IMR-90 (cell line): ENCODE data around the gene HS6ST3. TPM values are rescaled to one million over a fixed set of nuclear protein-coding genes. Genes with fewer than 3 reads are reported as not detected.

Experiments
- ATAC-seq: fragments of 200-7000 bp; cut with Tn5 transposase; 2 replicates; pipeline ENCODE4 v1.9.1; 2020; ENCODE audit warnings: low read depth, mild to moderate bottlenecking, moderate library complexity
- BruUV-seq: library from RNA; stranded (reverse); fragments of 400-500 nt; replicated peaks from 2 replicates; lab custom pipeline; 2021; lab: Mats Ljungman, UMichigan
- CTCF ChIA-PET: fragments of 300-600 bp; formaldehyde crosslinking; extraction: SDS; loops from one replicate; lab custom pipeline; 2021; ENCODE audit warnings: antibody characterized with exemption; lab: Yijun Ruan, JAX
- POLR2A ChIA-PET: fragments of 300-600 bp; sonication (Branson Sonifier 250); formaldehyde crosslinking; loops from one replicate; lab custom pipeline; 2022; ENCODE audit warnings: antibody characterized with exemption; ENCODE audit not compliant: unreplicated experiment; lab: Charles Lee
- DNase-seq: peaks from one replicate; pipeline ENCODE4 v3.0.0; 2013
- H2AFZ ChIP-seq: replicated peaks from 2 replicates; pipeline ENCODE3; 2013; ENCODE audit warnings: low read length, mild to moderate bottlenecking; ENCODE audit not compliant: poor library complexity
- H2AK5ac ChIP-seq: 2 replicates; pipeline ENCODE4 v1.6.1; 2013; ENCODE audit warnings: low read depth, low read length, inconsistent platforms
- H2AK9ac ChIP-seq: replicated peaks from 2 replicates; pipeline ENCODE3; 2013; ENCODE audit warnings: mild to moderate bottlenecking, low read depth, low read length, moderate library complexity; ENCODE audit not compliant: poor library complexity
- H2BK120ac ChIP-seq: 2 replicates; pipeline ENCODE4 v1.6.1; 2013; ENCODE audit warnings: low read depth, low read length, inconsistent platforms
- H2BK15ac ChIP-seq: 3 replicates; pipeline ENCODE4 v1.6.1; 2013; ENCODE audit warnings: low read depth, low read length, inconsistent platforms
- H2BK20ac ChIP-seq: 2 replicates; pipeline ENCODE4 v1.6.1; 2013; ENCODE audit warnings: low read depth, mild to moderate bottlenecking, inconsistent platforms, low read length, moderate library complexity
- H2BK5ac ChIP-seq: 2 replicates; pipeline ENCODE4 v1.6.1; 2013; ENCODE audit warnings: mild to moderate bottlenecking, low read depth, low read length, inconsistent platforms; ENCODE audit not compliant: poor library complexity, severe bottlenecking
- H3K14ac ChIP-seq: replicated peaks from 2 replicates; pipeline ENCODE4 v1.6.1; 2013; ENCODE audit warnings: low read depth, low read length, inconsistent platforms
- H3K18ac ChIP-seq: 2 replicates; pipeline ENCODE4 v1.6.1; 2013; ENCODE audit warnings: low read depth, low read length, control low read depth
- H3K23ac ChIP-seq: 2 replicates; pipeline ENCODE4 v1.6.1; 2013; ENCODE audit warnings: low read depth, low read length, inconsistent platforms
- H3K27ac ChIP-seq: 2 replicates; pipeline ENCODE4 v1.5.1; 2013; ENCODE audit warnings: mild to moderate bottlenecking, control low read depth, low read length; ENCODE audit not compliant: insufficient read depth
- H3K27me3 ChIP-seq: 2 replicates; pipeline ENCODE4 v1.6.1; 2013; ENCODE audit warnings: low read length; ENCODE audit not compliant: control insufficient read depth, insufficient read depth
- H3K36me3 ChIP-seq: 2 replicates; pipeline ENCODE4 v1.6.1; 2013; ENCODE audit warnings: low read length, mixed read lengths; ENCODE audit not compliant: control insufficient read depth, insufficient read depth
- H3K4ac ChIP-seq: 2 replicates; pipeline ENCODE4 v1.6.1; 2013; ENCODE audit warnings: low read depth, low read length, inconsistent platforms
- H3K4me1 ChIP-seq: 2 replicates; pipeline ENCODE4 v1.6.1; 2013; ENCODE audit warnings: low read length, mixed read lengths; ENCODE audit not compliant: control insufficient read depth, insufficient read depth
- H3K4me2 ChIP-seq: 2 replicates; pipeline ENCODE4 v1.6.1; 2013; ENCODE audit warnings: low read depth, mild to moderate bottlenecking, control low read depth, low read length, moderate library complexity
- H3K4me3 ChIP-seq: 2 replicates; pipeline ENCODE4 v1.5.1; 2013; ENCODE audit warnings: low read depth, mild to moderate bottlenecking, control low read depth, low read length, moderate library complexity; ENCODE audit not compliant: insufficient read depth
- H3K56ac ChIP-seq: 2 replicates; pipeline ENCODE4 v1.6.1; 2013; ENCODE audit warnings: low read length, inconsistent platforms; ENCODE audit not compliant: insufficient read depth; ENCODE audit errors: extremely low read depth
- H3K79me1 ChIP-seq, 2 experiments: 2 replicates each; pipeline ENCODE4 v1.6.1; 2013; ENCODE audit warnings: low read length in 2 of 2, inconsistent platforms in 1 of 2, low read depth in 1 of 2
- H3K9ac ChIP-seq: 2 replicates; pipeline ENCODE4 v1.6.1; 2013; ENCODE audit warnings: low read depth, low read length, control low read depth
- H3K9me1 ChIP-seq: 2 replicates; pipeline ENCODE4 v1.6.1; 2013; ENCODE audit warnings: low read length, inconsistent platforms; ENCODE audit not compliant: insufficient read depth
- H3K9me3 ChIP-seq: 2 replicates; pipeline ENCODE4 v1.6.1; 2013; ENCODE audit warnings: low read length; ENCODE audit not compliant: control insufficient read depth, insufficient read depth
- H4K20me1 ChIP-seq: 2 replicates; pipeline ENCODE4 v1.6.1; 2013; ENCODE audit warnings: low read length, inconsistent platforms; ENCODE audit not compliant: insufficient read depth
- H4K5ac ChIP-seq: 2 replicates; pipeline ENCODE4 v1.6.1; 2013; ENCODE audit warnings: mild to moderate bottlenecking, low read depth, low read length, control low read depth
- H4K8ac ChIP-seq, 2 experiments: 2 replicates each; pipeline ENCODE4 v1.6.1; 2013; ENCODE audit warnings: low read depth in 2 of 2, low read length in 2 of 2, control low read depth in 1 of 2, inconsistent platforms in 1 of 2
- H4K91ac ChIP-seq: 2 replicates; pipeline ENCODE4 v1.6.1; 2013; ENCODE audit warnings: low read depth, low read length, inconsistent platforms; ENCODE audit not compliant: insufficient read depth
- BHLHE40 ChIP-seq: fragments of 150-350 bp; IDR thresholded peaks from 2 replicates; pipeline ENCODE4 v1.6.1; 2016; ENCODE audit warnings: mild to moderate bottlenecking, low read depth, low read length
- CHD1 ChIP-seq: IDR thresholded peaks from 2 replicates; pipeline ENCODE4 v1.6.1; 2012; ENCODE audit warnings: low read depth, low read length, improper control_type of control experiment
- MAFK ChIP-seq: IDR thresholded peaks from 2 replicates; pipeline ENCODE4 v1.6.1; 2012; ENCODE audit warnings: low read depth, low read length, improper control_type of control experiment
- MAZ ChIP-seq: IDR thresholded peaks from 2 replicates; pipeline ENCODE4 v1.6.1; 2012; ENCODE audit warnings: low read depth, mild to moderate bottlenecking, low read length, improper control_type of control experiment, moderate library complexity, borderline replicate concordance
- RCOR1 ChIP-seq: IDR thresholded peaks from 2 replicates; pipeline ENCODE4 v1.6.1; 2012; ENCODE audit warnings: mild to moderate bottlenecking, low read length, improper control_type of control experiment; ENCODE audit not compliant: insufficient replicate concordance
- RFX5 ChIP-seq: IDR thresholded peaks from 2 replicates; pipeline ENCODE4 v1.8.0; 2012; ENCODE audit warnings: low read depth, mild to moderate bottlenecking, low read length, moderate library complexity
- SMC3 ChIP-seq: fragments of 150-350 bp; IDR thresholded peaks from 2 replicates; pipeline ENCODE4 v1.6.1; 2016; ENCODE audit warnings: low read depth, mild to moderate bottlenecking, antibody characterized with exemption, low read length, moderate library complexity
- WGBS, 2 experiments: methylation state at CpG; one replicate each; pipeline versions ENCODE4 v1.1.5 to v1.1.7; 2013; ENCODE audit warnings: missing lambda C conversion rate in 2 of 2; ENCODE audit not compliant: insufficient read length in 1 of 2; ENCODE audit errors: extremely low coverage in 2 of 2; 5-methylcytosine and 5-hydroxymethylcytosine counted together
- dilution Hi-C: fragments of 300-500 bp; cut with HindIII; formaldehyde crosslinking; loops from one replicate; pipeline ENCODE4 v1.14.3; 2018; ENCODE audit warnings: low sequenced_read_pairs; ENCODE audit not compliant: unreplicated experiment
- in situ Hi-C: fragments of 300-500 bp; cut with MboI; formaldehyde crosslinking; loops from 3 replicates; pipeline ENCODE4 v1.14.3; 2019; ENCODE audit warnings: low sequenced_read_pairs, inconsistent platforms, mixed read lengths
- intact Hi-C: fragments of 100-400 bp; cut with micrococcal nuclease; formaldehyde crosslinking; loops from 2 replicates; pipeline ENCODE4 v1.10.0; 2022
- polyA plus RNA-seq, 3 experiments: library from polyadenylated mRNA; depleted of rRNA; stranded (reverse); fragments of >200 nt; gene quantifications; 2 replicates each; pipeline ENCODE4 v1.2.3, GENCODE V29; 2012; ENCODE audit warnings: low replicate concordance in 1 of 3
- total RNA-seq: library from RNA; depleted of rRNA; stranded (reverse); fragments of >200 nt; gene quantifications from 2 replicates; pipeline ENCODE4 v1.2.3, GENCODE V29; 2012

The HS6ST3 gene
- total and polyA plus RNA-seq, 2 of the 4 experiments (the other 2 are of a cell fraction) = not detected

- H2BK15ac ChIP-seq = no peak overlapping the region
- BruUV-seq = no TSS peak
- H2BK20ac ChIP-seq = no peak overlapping the region
- no peaks in the 10 kb centered on the region for H4K20me1 ChIP-seq
- ATAC-seq = no peak
- no CpG with 5 or more reads among the region's 5 CpGs for WGBS, 2 experiments
- no peaks in the 10 kb centered on the region for H3K36me3 ChIP-seq
- no peak overlapping the region for H3K4ac ChIP-seq
- H3K18ac ChIP-seq = no peak overlapping the region
- no peak overlapping the region for H3K4me2 ChIP-seq
- TF ChIP-seq BHLHE40 (no peak), RFX5 (no peak), MAFK (no peak), RCOR1 (no peak), SMC3 (no peak), CHD1 (no peak), MAZ (no peak)
- H3K9me1 ChIP-seq = no peaks in the 10 kb centered on the region
- intact Hi-C loops = no loop called here
- H3K4me1 ChIP-seq = no peaks in the 10 kb centered on the region
- dilution Hi-C loops = no loop called here
- H3K9me3 ChIP-seq = peaks cover 7% of the 10 kb centered on the region; the same call in 1 of the 2 replicates
- no peak overlapping the region for H3K4me3 ChIP-seq
- in situ Hi-C loops = no loop called here
- no peak overlapping the region for H3K27ac ChIP-seq
- no peak overlapping the region for H4K8ac ChIP-seq
- H2AK9ac ChIP-seq = no peak overlapping the region
- no peak overlapping the region for H3K56ac ChIP-seq
- H3K79me1 ChIP-seq = no peaks in the 10 kb centered on the region
- no peaks in the 10 kb centered on the region for H3K27me3 ChIP-seq
- no peak overlapping the region for H3K23ac ChIP-seq
- H3K14ac ChIP-seq = no peak overlapping the region
- H2AK5ac ChIP-seq = no peak overlapping the region
- no peak overlapping the region for H4K5ac ChIP-seq
- H3K9ac ChIP-seq = no peak overlapping the region
- POLR2A ChIA-PET = no interaction called here
- CTCF ChIA-PET = no interaction called here
- no peak for DNase-seq
- no peak overlapping the region for H2AFZ ChIP-seq
- no peak overlapping the region for H2BK120ac ChIP-seq
- H2BK5ac ChIP-seq = no peak overlapping the region
- H4K91ac ChIP-seq = no peak overlapping the region
These were observed 341.2 kb downstream of the HS6ST3 start for GRCh38 chr13:96431044-96431581.
